Measurements from ENCODE around the gene UPF3A. TPM values are rescaled to one million over a fixed set of nuclear protein-coding genes. Genes with fewer than 3 reads are reported as not detected.

Gene UPF3A
- 10 to 100 TPM; 85.9 to 91.2 TPM for total RNA-seq
- 10 to 100 TPM; 11.2 to 34.5 TPM for polyA plus RNA-seq

GRCh38 chr13:114281351-114282040 is at the start of gene UPF3A:
Gene UPF3A (plus strand): TSS chr13:114281601. CDS start chr13:114281640, 39 bp downstream.
- peaks cover 25 to 67% (median 42%) of the 10 kb centered on the region in 4 donors for H3K4me1 Mint-ChIP-seq
- peak within 1 kb of the TSS; percentile 89 to 98 (median 93) for H3K4me3 Mint-ChIP-seq
- peaks cover 32 to 43% of the 10 kb centered on the region in 2 donors for H3K36me3 Mint-ChIP-seq
- H3K9me3 Mint-ChIP-seq: no peaks in the 10 kb centered on the region
- H3K27me3 Mint-ChIP-seq: no peaks in the 10 kb centered on the region
- ChIA-PET POLR2A (ENCODE audit: partially characterized antibody) (interaction anchor here (0.6 to 3.2 kb wide), 17 partner anchors 13 to 216 kb away, joined by 3 to 27 read pairs (median 5); no protein-coding TSS in a partner anchor), CTCF (ENCODE audit: partially characterized antibody) (no interaction called here)
- Histone ChIP-seq H3K27me3 (ENCODE audit: insufficient read depth, low read length) (no peaks in the 10 kb centered on the region), H3K4me1 (ENCODE audit: insufficient read depth, low read length) (peaks cover 60% of the 10 kb centered on the region), H3K9me3 (ENCODE audit: control insufficient read depth in 1 of 2, low read length in 2 of 2) (no peaks in the 10 kb centered on the region), H3K36me3 (ENCODE audit: insufficient read depth, low read length) (peaks cover 1% of the 10 kb centered on the region), H3K4me3 (ENCODE audit: low read length in 2 of 2) (peak within 1 kb of the TSS; percentile 43 to 79), H3K27ac (ENCODE audit: low read depth, low read length) (peak within 1 kb of the TSS; percentile 75)
- intact Hi-C loops (cut with micrococcal nuclease): loop anchor here (1.0 to 2.0 kb wide), 3 partner anchors 15 to 47 kb away; partner anchors contain the start of genes CDC16 and CHAMP1
- H3K27ac Mint-ChIP-seq: peak within 1 kb of the TSS; percentile 94 to 99 (median 97)
- DNase-seq: peak; percentile 89 to 95 (median 91)

DNA sequence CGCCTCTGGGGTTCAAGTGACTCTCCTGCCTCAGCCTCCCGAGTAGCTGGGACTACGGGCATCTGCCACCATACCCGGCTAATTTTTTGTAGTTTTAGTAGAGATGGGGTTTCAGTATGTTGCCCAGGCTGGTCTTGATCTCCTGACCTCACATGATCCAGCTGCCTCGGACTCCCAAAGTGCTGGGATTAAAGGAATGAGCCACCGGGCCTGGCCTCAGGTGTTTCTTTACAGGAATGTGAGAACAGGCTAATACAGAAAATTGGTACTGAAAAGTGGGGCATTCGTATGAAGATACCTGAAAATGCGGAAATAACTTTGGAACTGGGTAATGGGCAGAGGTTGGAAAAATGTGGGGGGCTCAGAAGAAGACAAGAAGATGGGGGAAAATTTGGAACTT is 49.5 kb upstream of the UPF3A start:
- no peak overlapping the region for H3K4me3 Mint-ChIP-seq
- H3K9me3 Mint-ChIP-seq: peaks cover 0 to 2% (median 0%) of the 10 kb centered on the region in 8 donors
- Histone ChIP-seq H3K27ac (ENCODE audit: low read depth, low read length) (no peak overlapping the region), H3K4me3 (ENCODE audit: low read length in 2 of 2) (no peak overlapping the region), H3K27me3 (ENCODE audit: insufficient read depth, low read length) (no peaks in the 10 kb centered on the region), H3K36me3 (ENCODE audit: insufficient read depth, low read length) (no peaks in the 10 kb centered on the region), H3K4me1 (ENCODE audit: insufficient read depth, low read length) (peaks cover 25% of the 10 kb centered on the region), H3K9me3 (ENCODE audit: control insufficient read depth in 1 of 2, low read length in 2 of 2) (no peaks in the 10 kb centered on the region)
- CTCF ChIA-PET (ENCODE audit: partially characterized antibody): no interaction called here
- intact Hi-C loops (cut with micrococcal nuclease): no loop called here
- POLR2A ChIA-PET (ENCODE audit: partially characterized antibody): no interaction called here
- peaks cover 0 to 11% of the 10 kb centered on the region in 2 donors for H3K36me3 Mint-ChIP-seq
- peaks cover 17 to 27% (median 24%) of the 10 kb centered on the region in 4 donors for H3K4me1 Mint-ChIP-seq
- DNase-seq: no peak
- H3K27me3 Mint-ChIP-seq: peaks cover 3% of the 10 kb centered on the region in 2 donors
- H3K27ac Mint-ChIP-seq: no peak overlapping the region

DNA sequence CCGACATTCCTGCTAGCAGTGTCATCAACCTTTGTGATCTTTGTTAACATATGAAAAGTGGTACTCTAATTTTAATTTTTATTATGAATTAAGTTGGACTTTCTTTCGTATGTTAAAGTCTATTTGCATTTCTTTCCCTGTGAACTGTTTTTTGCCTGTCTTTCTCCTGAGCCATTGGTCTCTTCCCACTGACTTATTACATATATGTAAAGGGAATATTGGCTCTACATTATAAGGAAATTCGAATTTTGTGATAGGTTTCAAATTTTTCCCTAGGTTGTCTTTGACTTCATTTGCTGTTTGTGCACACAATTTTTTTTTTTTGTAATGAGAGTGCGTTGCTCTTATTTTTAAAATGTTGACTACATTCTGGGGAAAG is 47.1 kb upstream of the UPF3A start:
- Mint-ChIP-seq H3K4me3 (peak overlapping the region; percentile 83 to 92 (median 89)), H3K36me3 (peaks cover 14 to 25% of the 10 kb centered on the region in 2 donors), H3K27me3 (peaks cover 3% of the 10 kb centered on the region in 2 donors), H3K9me3 (peaks cover 0 to 2% (median 0%) of the 10 kb centered on the region in 8 donors), H3K4me1 (peaks cover 16 to 33% (median 27%) of the 10 kb centered on the region in 4 donors), H3K27ac (peak overlapping the region; percentile 39 to 87 (median 75))
- DNase-seq: no peak
- peak overlapping the region; percentile 46 for H3K27ac ChIP-seq (ENCODE audit: low read depth, low read length)
- H3K4me3 ChIP-seq (ENCODE audit: low read length in 2 of 2): peak overlapping the region; percentile 17 to 66
- POLR2A ChIA-PET (ENCODE audit: partially characterized antibody): no interaction called here
- H3K4me1 ChIP-seq (ENCODE audit: insufficient read depth, low read length): peaks cover 21% of the 10 kb centered on the region
- intact Hi-C loops (cut with micrococcal nuclease): loop anchor here (2.0 kb wide), 3 partner anchors 47 to 417 kb away; partner anchors contain the start of gene UPF3A
- H3K9me3 ChIP-seq (ENCODE audit: control insufficient read depth in 1 of 2, low read length in 2 of 2): no peaks in the 10 kb centered on the region
- CTCF ChIA-PET (ENCODE audit: partially characterized antibody): no interaction called here
- H3K27me3 ChIP-seq (ENCODE audit: insufficient read depth, low read length): no peaks in the 10 kb centered on the region
- H3K36me3 ChIP-seq (ENCODE audit: insufficient read depth, low read length): peaks cover 21% of the 10 kb centered on the region

- intact Hi-C loops (cut with micrococcal nuclease): loop anchor here (2.0 kb wide), 3 partner anchors 46 to 418 kb away; partner anchors contain the start of gene UPF3A
- peaks cover 0 to 2% (median 0%) of the 10 kb centered on the region in 8 donors for H3K9me3 Mint-ChIP-seq
- H3K27ac ChIP-seq (ENCODE audit: low read depth, low read length): peak within 1 kb of the TSS; percentile 46
- peak; percentile 63 to 77 (median 71) for DNase-seq
- H3K36me3 ChIP-seq (ENCODE audit: insufficient read depth, low read length): peaks cover 27% of the 10 kb centered on the region
- peaks cover 21% of the 10 kb centered on the region for H3K4me1 ChIP-seq (ENCODE audit: insufficient read depth, low read length)
- H3K4me3 Mint-ChIP-seq: peak within 1 kb of the TSS; percentile 83 to 92 (median 89)
- H3K9me3 ChIP-seq (ENCODE audit: control insufficient read depth in 1 of 2, low read length in 2 of 2): no peaks in the 10 kb centered on the region
- peaks cover 16 to 33% (median 27%) of the 10 kb centered on the region in 4 donors for H3K4me1 Mint-ChIP-seq
- peaks cover 3% of the 10 kb centered on the region in 2 donors for H3K27me3 Mint-ChIP-seq
- peak within 1 kb of the TSS; percentile 64 to 88 (median 75) for H3K27ac Mint-ChIP-seq
- peak within 1 kb of the TSS; percentile 26 to 66 for H3K4me3 ChIP-seq (ENCODE audit: low read length in 2 of 2)
- ChIA-PET POLR2A (ENCODE audit: partially characterized antibody) (interaction anchor here (0.7 to 1.3 kb wide), 3 partner anchors 34 to 94 kb away, joined by 3 to 4 read pairs (median 3); partner anchors contain the start of gene UPF3A), CTCF (ENCODE audit: partially characterized antibody) (no interaction called here)
- peaks cover 18 to 29% of the 10 kb centered on the region in 2 donors for H3K36me3 Mint-ChIP-seq
- no peaks in the 10 kb centered on the region for H3K27me3 ChIP-seq (ENCODE audit: insufficient read depth, low read length)
Measured at GRCh38 chr13:114234645-114235421, 46.6 kb upstream of the UPF3A start, which contains the start of gene CDC16. Gene CDC16 (plus strand): TSS chr13:114234897. CDS start chr13:114235085, 188 bp downstream.

- H3K27ac ChIP-seq (ENCODE audit: low read depth, low read length): peak overlapping the region; percentile 46
- H3K9me3 ChIP-seq (ENCODE audit: control insufficient read depth in 1 of 2, low read length in 2 of 2): no peaks in the 10 kb centered on the region
- peak overlapping the region; percentile 82 to 92 (median 88) for H3K4me3 Mint-ChIP-seq
- ChIA-PET POLR2A (ENCODE audit: partially characterized antibody) (interaction anchor here (0.7 to 1.3 kb wide), 3 partner anchors 33 to 95 kb away, joined by 3 to 4 read pairs (median 3); partner anchors contain the start of gene UPF3A), CTCF (ENCODE audit: partially characterized antibody) (interaction anchor here (1.2 to 1.5 kb wide), 2 partner anchors 10 to 30 kb away, joined by 3 to 6 read pairs; no protein-coding TSS in a partner anchor)
- peaks cover 27% of the 10 kb centered on the region for H3K36me3 ChIP-seq (ENCODE audit: insufficient read depth, low read length)
- H3K27me3 ChIP-seq (ENCODE audit: insufficient read depth, low read length): no peaks in the 10 kb centered on the region
- peaks cover 20 to 31% of the 10 kb centered on the region in 2 donors for H3K36me3 Mint-ChIP-seq
- DNase-seq: no peak
- H3K9me3 Mint-ChIP-seq: peaks cover 0 to 2% (median 0%) of the 10 kb centered on the region in 8 donors
- H3K27me3 Mint-ChIP-seq: peaks cover 2% of the 10 kb centered on the region in 2 donors
- peaks cover 21% of the 10 kb centered on the region for H3K4me1 ChIP-seq (ENCODE audit: insufficient read depth, low read length)
- intact Hi-C loops (cut with micrococcal nuclease): loop anchor here (2.0 kb wide), 3 partner anchors 45 to 419 kb away; partner anchors contain the start of gene UPF3A
- peaks cover 16 to 33% (median 27%) of the 10 kb centered on the region in 4 donors for H3K4me1 Mint-ChIP-seq
- H3K4me3 ChIP-seq (ENCODE audit: low read length in 2 of 2): peak overlapping the region; percentile 26 to 66
- H3K27ac Mint-ChIP-seq: peak overlapping the region; percentile 3 to 88 (median 64)
Measured at GRCh38 chr13:114235697-114236096, 45.7 kb upstream of the UPF3A start.

GRCh38 chr13:114236227-114236626 is 45.2 kb upstream of the UPF3A start:
- peak overlapping the region in 1 of 2 donors; percentile 66 for H3K4me3 ChIP-seq (ENCODE audit: low read length in 2 of 2)
- POLR2A ChIA-PET (ENCODE audit: partially characterized antibody): interaction anchor here (1.0 to 1.3 kb wide), 3 partner anchors 32 to 233 kb away, joined by 3 to 4 read pairs (median 3); no protein-coding TSS in a partner anchor
- H3K4me1 Mint-ChIP-seq: peaks cover 16 to 33% (median 27%) of the 10 kb centered on the region in 4 donors
- H3K27ac Mint-ChIP-seq: peak overlapping the region in 2 of 7 donors; percentile 8 to 88
- peaks cover 30% of the 10 kb centered on the region for H3K36me3 ChIP-seq (ENCODE audit: insufficient read depth, low read length)
- H3K4me1 ChIP-seq (ENCODE audit: insufficient read depth, low read length): peaks cover 21% of the 10 kb centered on the region
- H3K27me3 ChIP-seq (ENCODE audit: insufficient read depth, low read length): no peaks in the 10 kb centered on the region
- intact Hi-C loops (cut with micrococcal nuclease): no loop called here
- H3K4me3 Mint-ChIP-seq: peak overlapping the region; percentile 82 to 92 (median 88)
- CTCF ChIA-PET (ENCODE audit: partially characterized antibody): interaction anchor here (1.1 to 1.5 kb wide), 4 partner anchors 8 to 105 kb away, joined by 3 to 6 read pairs (median 4); no protein-coding TSS in a partner anchor
- peaks cover 0 to 2% (median 0%) of the 10 kb centered on the region in 8 donors for H3K9me3 Mint-ChIP-seq
- peak overlapping the region; percentile 46 for H3K27ac ChIP-seq (ENCODE audit: low read depth, low read length)
- peaks cover 25 to 35% of the 10 kb centered on the region in 2 donors for H3K36me3 Mint-ChIP-seq
- no peak for DNase-seq
- H3K27me3 Mint-ChIP-seq: no peaks in the 10 kb centered on the region
- no peaks in the 10 kb centered on the region for H3K9me3 ChIP-seq (ENCODE audit: control insufficient read depth in 1 of 2, low read length in 2 of 2)
